ENCODE data around the gene UPK1A. TPM values are rescaled to one million over a fixed set of nuclear protein-coding genes. Genes with fewer than 3 reads are reported as not detected.

Gene UPK1A
- total RNA-seq, 1 experiment from 2014 or later: 1.6 TPM

GRCh38 chr19:35713904-35714495 lies 47.7 kb downstream of the UPK1A start (continued):
- TF ChIP-seq AFF4 (CRISPR knock-in tag; IDR thresholded peaks at IDR 0.05; ENCODE audit: borderline replicate concordance) (no peak), ZBTB21 (CRISPR knock-in tag; IDR thresholded peaks at IDR 0.05; ENCODE audit: borderline replicate concordance) (no peak), NFYB (CRISPR knock-in tag; conservative IDR thresholded peaks at IDR 0.05; ENCODE audit: low read depth) (no peak), FOXJ3 (CRISPR knock-in tag; IDR thresholded peaks at IDR 0.05; ENCODE audit: borderline replicate concordance) (no peak), SMAD3 (CRISPR knock-in tag; IDR thresholded peaks at IDR 0.05; ENCODE audit: borderline replicate concordance) (no peak)

DNA sequence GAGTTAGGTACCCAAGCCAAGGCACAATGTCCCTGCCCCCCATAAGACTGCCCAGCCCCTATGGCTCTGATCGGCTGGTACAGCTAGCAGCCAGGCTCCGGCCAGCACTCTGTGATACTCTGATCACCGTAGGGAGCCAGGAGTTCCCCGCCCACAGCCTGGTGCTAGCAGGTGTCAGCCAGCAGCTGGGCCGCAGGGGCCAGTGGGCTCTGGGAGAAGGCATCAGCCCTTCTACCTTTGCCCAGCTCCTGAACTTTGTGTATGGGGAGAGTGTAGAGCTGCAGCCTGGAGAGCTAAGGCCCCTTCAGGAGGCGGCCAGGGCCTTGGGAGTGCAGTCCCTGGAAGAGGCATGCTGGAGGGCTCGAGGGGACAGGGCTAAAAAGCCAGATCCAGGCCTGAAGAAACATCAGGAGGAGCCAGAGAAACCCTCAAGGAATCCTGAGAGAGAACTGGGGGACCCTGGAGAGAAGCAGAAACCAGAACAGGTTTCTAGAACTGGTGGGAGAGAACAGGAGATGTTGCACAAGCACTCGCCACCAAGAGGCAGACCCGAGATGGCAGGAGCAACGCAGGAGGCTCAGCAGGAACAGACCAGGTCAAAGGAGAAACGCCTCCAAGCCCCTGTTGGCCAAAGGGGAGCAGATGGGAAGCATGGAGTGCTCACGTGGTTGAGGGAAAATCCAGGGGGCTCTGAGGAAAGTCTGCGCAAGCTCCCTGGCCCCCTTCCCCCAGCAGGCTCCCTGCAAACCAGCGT lies 48.5 kb downstream of the UPK1A start:
- peak; percentile 51 for DNase-seq (ENCODE audit: low spot score)
- H3K9me3 Mint-ChIP-seq: no peaks in the 10 kb centered on the region
- ChIA-PET CTCF (interaction anchor here (0.9 to 2.7 kb wide), 7 partner anchors 12 to 205 kb away, joined by 3 to 16 read pairs (median 4); no protein-coding TSS in a partner anchor), POLR2A (interaction anchor here (4.0 kb wide), 1 partner anchor 12 kb away, joined by 14 read pairs; the partner anchor contains the start of gene ZBTB32)
- no peaks in the 10 kb centered on the region for H3K27me3 Mint-ChIP-seq (ENCODE audit: low read depth)
- H3K4me1 Mint-ChIP-seq: peaks cover 46% of the 10 kb centered on the region
- TF ChIP-seq, protein P1, sequence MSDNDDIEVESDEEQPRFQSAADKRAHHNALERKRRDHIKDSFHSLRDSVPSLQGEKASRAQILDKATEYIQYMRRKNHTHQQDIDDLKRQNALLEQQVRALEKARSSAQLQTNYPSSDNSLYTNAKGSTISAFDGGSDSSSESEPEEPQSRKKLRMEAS (CRISPR knock-in tag; IDR thresholded peaks at IDR 0.05): peak; percentile 43; the same call in 1 of the 2 replicates
- TF ChIP-seq, protein P2, sequence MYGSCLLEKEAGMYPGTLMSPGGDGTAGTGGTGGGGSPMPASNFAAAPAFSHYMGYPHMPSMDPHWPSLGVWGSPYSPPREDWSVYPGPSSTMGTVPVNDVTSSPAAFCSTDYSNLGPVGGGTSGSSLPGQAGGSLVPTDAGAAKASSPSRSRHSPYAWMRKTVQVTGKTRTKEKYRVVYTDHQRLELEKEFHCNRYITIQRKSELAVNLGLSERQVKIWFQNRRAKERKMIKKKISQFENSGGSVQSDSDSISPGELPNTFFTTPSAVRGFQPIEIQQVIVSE (CRISPR knock-in tag; IDR thresholded peaks at IDR 0.05; ENCODE audit: borderline replicate concordance): no peak
- ATAC-seq: no peak
- no peak overlapping the region for H3K27ac Mint-ChIP-seq
- H3K36me3 Mint-ChIP-seq: no peaks in the 10 kb centered on the region
- H3K4me3 Mint-ChIP-seq: peak overlapping the region; percentile 83

DNA sequence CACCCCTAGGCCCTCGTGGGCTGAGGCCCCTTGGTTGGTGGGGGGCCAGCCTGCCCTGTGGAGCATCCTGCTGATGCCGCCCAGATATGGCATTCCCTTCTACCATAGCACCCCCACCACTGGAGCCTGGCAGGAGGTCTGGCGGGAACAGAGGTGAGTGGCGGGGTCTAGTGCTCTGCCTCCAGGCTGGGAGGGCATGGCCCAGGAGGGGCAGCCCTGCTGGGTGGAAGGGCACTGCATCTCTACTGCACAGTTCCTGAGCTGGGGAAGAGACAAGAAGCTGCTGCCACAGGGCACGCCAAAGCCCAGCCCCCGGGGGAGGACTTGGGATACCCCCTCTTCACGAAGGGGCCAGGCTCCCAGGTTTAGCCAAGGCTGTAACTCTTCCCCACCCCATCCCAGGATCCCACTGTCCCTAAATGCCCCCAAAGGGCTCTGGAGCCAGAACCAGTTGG lies 49.1 kb downstream of the UPK1A start:
- peaks cover 3% of the 10 kb centered on the region for H3K36me3 Mint-ChIP-seq
- DNase-seq (ENCODE audit: low spot score): no peak
- ChIA-PET CTCF (interaction anchor here (1.3 to 2.7 kb wide), 6 partner anchors 13 to 205 kb away, joined by 3 to 16 read pairs (median 6); no protein-coding TSS in a partner anchor), POLR2A (interaction anchor here (4.0 kb wide), 1 partner anchor 12 kb away, joined by 14 read pairs; the partner anchor contains the start of gene ZBTB32)
- TF ChIP-seq, protein P3, sequence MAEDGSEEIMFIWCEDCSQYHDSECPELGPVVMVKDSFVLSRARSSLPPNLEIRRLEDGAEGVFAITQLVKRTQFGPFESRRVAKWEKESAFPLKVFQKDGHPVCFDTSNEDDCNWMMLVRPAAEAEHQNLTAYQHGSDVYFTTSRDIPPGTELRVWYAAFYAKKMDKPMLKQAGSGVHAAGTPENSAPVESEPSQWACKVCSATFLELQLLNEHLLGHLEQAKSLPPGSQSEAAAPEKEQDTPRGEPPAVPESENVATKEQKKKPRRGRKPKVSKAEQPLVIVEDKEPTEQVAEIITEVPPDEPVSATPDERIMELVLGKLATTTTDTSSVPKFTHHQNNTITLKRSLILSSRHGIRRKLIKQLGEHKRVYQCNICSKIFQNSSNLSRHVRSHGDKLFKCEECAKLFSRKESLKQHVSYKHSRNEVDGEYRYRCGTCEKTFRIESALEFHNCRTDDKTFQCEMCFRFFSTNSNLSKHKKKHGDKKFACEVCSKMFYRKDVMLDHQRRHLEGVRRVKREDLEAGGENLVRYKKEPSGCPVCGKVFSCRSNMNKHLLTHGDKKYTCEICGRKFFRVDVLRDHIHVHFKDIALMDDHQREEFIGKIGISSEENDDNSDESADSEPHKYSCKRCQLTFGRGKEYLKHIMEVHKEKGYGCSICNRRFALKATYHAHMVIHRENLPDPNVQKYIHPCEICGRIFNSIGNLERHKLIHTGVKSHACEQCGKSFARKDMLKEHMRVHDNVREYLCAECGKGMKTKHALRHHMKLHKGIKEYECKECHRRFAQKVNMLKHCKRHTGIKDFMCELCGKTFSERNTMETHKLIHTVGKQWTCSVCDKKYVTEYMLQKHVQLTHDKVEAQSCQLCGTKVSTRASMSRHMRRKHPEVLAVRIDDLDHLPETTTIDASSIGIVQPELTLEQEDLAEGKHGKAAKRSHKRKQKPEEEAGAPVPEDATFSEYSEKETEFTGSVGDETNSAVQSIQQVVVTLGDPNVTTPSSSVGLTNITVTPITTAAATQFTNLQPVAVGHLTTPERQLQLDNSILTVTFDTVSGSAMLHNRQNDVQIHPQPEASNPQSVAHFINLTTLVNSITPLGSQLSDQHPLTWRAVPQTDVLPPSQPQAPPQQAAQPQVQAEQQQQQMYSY (CRISPR knock-in tag; IDR thresholded peaks at IDR 0.05): no peak
- TF ChIP-seq KAT7 (CRISPR knock-in tag; IDR thresholded peaks at IDR 0.05; ENCODE audit: borderline replicate concordance): peak; percentile 8; the same call in 1 of the 2 replicates
- TF ChIP-seq ERG (CRISPR knock-in tag; IDR thresholded peaks at IDR 0.05): no peak
- H3K4me1 Mint-ChIP-seq: peaks cover 46% of the 10 kb centered on the region
- no peak overlapping the region for H3K27ac Mint-ChIP-seq
- H3K27me3 Mint-ChIP-seq (ENCODE audit: low read depth): no peaks in the 10 kb centered on the region
- H3K4me3 Mint-ChIP-seq: peak overlapping the region; percentile 83
- ATAC-seq: no peak
- no peaks in the 10 kb centered on the region for H3K9me3 Mint-ChIP-seq
